Measurements from ENCODE around the gene ARL10.
A peak's percentile ranks its signal among the peaks of the same experiment; 100 is the strongest.
"Not testable (repeated sequence)": the region's sequence is repeated elsewhere in the genome, so short reads cannot be mapped to it uniquely, and the experiment has no call there.

ARL10 gene

GRCh38 chr5:176405656-176406435 is 40.6 kb downstream of the ARL10 start:
- peak overlapping the region; percentile 30 to 77 for H3K27ac Mint-ChIP-seq
- H3K36me3 Mint-ChIP-seq (ENCODE audit: insufficient read depth) = peaks cover 48% of the 10 kb centered on the region
- DNase-seq (no peak), ATAC-seq (replicated peaks) (no peak)
- H3K4me3 Mint-ChIP-seq = no peak overlapping the region
- no peaks in the 10 kb centered on the region for H3K27me3 Mint-ChIP-seq
- no peaks in the 10 kb centered on the region for H3K9me3 Mint-ChIP-seq
- H3K4me1 Mint-ChIP-seq (ENCODE audit: low read depth in 2 of 2) = peaks cover 5 to 6% of the 10 kb centered on the region in 2 donors

- Mint-ChIP-seq H3K9me3 (no peaks in the 10 kb centered on the region), H3K4me1 (ENCODE audit: low read depth in 2 of 2) (peaks cover 12 to 13% of the 10 kb centered on the region in 2 donors), H3K27me3 (no peaks in the 10 kb centered on the region), H3K27ac (peak overlapping the region in 1 of 2 donors; percentile 30), H3K36me3 (ENCODE audit: insufficient read depth) (peaks cover 52% of the 10 kb centered on the region), H3K4me3 (no peak overlapping the region)
- DNase-seq (no peak), ATAC-seq (replicated peaks) (no peak)
Observed at GRCh38 chr5:176406436-176407052, 41.3 kb downstream of the ARL10 start.

- no peak for ATAC-seq (replicated peaks)
- Mint-ChIP-seq H3K9me3 (no peaks in the 10 kb centered on the region), H3K4me1 (ENCODE audit: low read depth in 2 of 2) (peaks cover 13 to 15% of the 10 kb centered on the region in 2 donors), H3K4me3 (no peak overlapping the region), H3K27ac (no peak overlapping the region), H3K27me3 (no peaks in the 10 kb centered on the region), H3K36me3 (ENCODE audit: insufficient read depth) (peaks cover 53% of the 10 kb centered on the region)
- DNase-seq = no peak
Observed at GRCh38 chr5:176407456-176408251, 42.4 kb downstream of the ARL10 start.

GRCh38 chr5:176408252-176408573 is 42.9 kb downstream of the ARL10 start:
- H3K27ac Mint-ChIP-seq; DNase-seq; H3K4me3 Mint-ChIP-seq; H3K9me3 Mint-ChIP-seq; H3K27me3 Mint-ChIP-seq; ATAC-seq (replicated peaks): not testable (repeated sequence)
- H3K36me3 Mint-ChIP-seq (ENCODE audit: insufficient read depth) = peaks cover 56% of the 10 kb centered on the region
- H3K4me1 Mint-ChIP-seq (ENCODE audit: low read depth in 2 of 2) = peaks cover 12 to 19% of the 10 kb centered on the region in 2 donors

GRCh38 chr5:176408590-176408989 is 43.3 kb downstream of the ARL10 start:
- ATAC-seq (replicated peaks) (no peak), DNase-seq (no peak)
- no peaks in the 10 kb centered on the region for H3K9me3 Mint-ChIP-seq
- no peak overlapping the region for H3K27ac Mint-ChIP-seq
- H3K36me3 Mint-ChIP-seq (ENCODE audit: insufficient read depth) = peaks cover 52% of the 10 kb centered on the region
- no peak overlapping the region for H3K4me3 Mint-ChIP-seq
- H3K27me3 Mint-ChIP-seq = no peaks in the 10 kb centered on the region
- peaks cover 13 to 19% of the 10 kb centered on the region in 2 donors for H3K4me1 Mint-ChIP-seq (ENCODE audit: low read depth in 2 of 2)

- H3K27ac Mint-ChIP-seq = no peak overlapping the region
- no peak overlapping the region for H3K4me3 Mint-ChIP-seq
- ATAC-seq (replicated peaks) (no peak), DNase-seq (no peak)
- H3K9me3 Mint-ChIP-seq = no peaks in the 10 kb centered on the region
- H3K4me1 Mint-ChIP-seq (ENCODE audit: low read depth in 2 of 2) = peaks cover 24 to 29% of the 10 kb centered on the region in 2 donors
- H3K27me3 Mint-ChIP-seq = no peaks in the 10 kb centered on the region
- H3K36me3 Mint-ChIP-seq (ENCODE audit: insufficient read depth) = peaks cover 52% of the 10 kb centered on the region
Observed at GRCh38 chr5:176409765-176410164, 44.5 kb downstream of the ARL10 start.

GRCh38 chr5:176410486-176411180 is 45.3 kb downstream of the ARL10 start:
- ATAC-seq (replicated peaks) (no peak), DNase-seq (no peak)
- no peaks in the 10 kb centered on the region for H3K9me3 Mint-ChIP-seq
- H3K4me3 Mint-ChIP-seq = no peak overlapping the region
- peaks cover 58% of the 10 kb centered on the region for H3K36me3 Mint-ChIP-seq (ENCODE audit: insufficient read depth)
- H3K4me1 Mint-ChIP-seq (ENCODE audit: low read depth in 2 of 2) = peaks cover 33 to 37% of the 10 kb centered on the region in 2 donors
- no peaks in the 10 kb centered on the region for H3K27me3 Mint-ChIP-seq
- H3K27ac Mint-ChIP-seq = peak overlapping the region in 1 of 2 donors; percentile 36

GRCh38 chr5:176412517-176413254 is 47.4 kb downstream of the ARL10 start:
- Mint-ChIP-seq H3K9me3 (no peaks in the 10 kb centered on the region), H3K27ac (peak overlapping the region; percentile 41 to 69), H3K4me3 (no peak overlapping the region), H3K27me3 (no peaks in the 10 kb centered on the region), H3K36me3 (ENCODE audit: insufficient read depth) (peaks cover 47% of the 10 kb centered on the region), H3K4me1 (ENCODE audit: low read depth in 2 of 2) (peaks cover 39 to 45% of the 10 kb centered on the region in 2 donors)
- no peak for DNase-seq
- no peak for ATAC-seq (replicated peaks)

GRCh38 chr5:176413255-176413565 is 47.9 kb downstream of the ARL10 start:
- Mint-ChIP-seq H3K4me1 (ENCODE audit: low read depth in 2 of 2) (peaks cover 39 to 45% of the 10 kb centered on the region in 2 donors), H3K36me3 (ENCODE audit: insufficient read depth) (peaks cover 42% of the 10 kb centered on the region), H3K27ac (peak overlapping the region; percentile 41 to 91), H3K27me3 (no peaks in the 10 kb centered on the region), H3K9me3 (no peaks in the 10 kb centered on the region), H3K4me3 (no peak overlapping the region)
- ATAC-seq (replicated peaks) (no peak), DNase-seq (no peak)

- H3K36me3 Mint-ChIP-seq (ENCODE audit: insufficient read depth) = peaks cover 41% of the 10 kb centered on the region
- no peak overlapping the region for H3K4me3 Mint-ChIP-seq
- no peaks in the 10 kb centered on the region for H3K27me3 Mint-ChIP-seq
- H3K4me1 Mint-ChIP-seq (ENCODE audit: low read depth in 2 of 2) = peaks cover 39 to 45% of the 10 kb centered on the region in 2 donors
- ATAC-seq (replicated peaks) (no peak), DNase-seq (no peak)
- H3K27ac Mint-ChIP-seq = peak overlapping the region; percentile 91 to 92
- H3K9me3 Mint-ChIP-seq = no peaks in the 10 kb centered on the region
Observed at GRCh38 chr5:176413709-176414191, 48.5 kb downstream of the ARL10 start.

GRCh38 chr5:176414704-176415103 is 49.4 kb downstream of the ARL10 start:
- no peak for ATAC-seq (replicated peaks)
- peaks cover 39 to 45% of the 10 kb centered on the region in 2 donors for H3K4me1 Mint-ChIP-seq (ENCODE audit: low read depth in 2 of 2)
- H3K27ac Mint-ChIP-seq = peak overlapping the region; percentile 91 to 92
- no peaks in the 10 kb centered on the region for H3K27me3 Mint-ChIP-seq
- no peak for DNase-seq
- H3K9me3 Mint-ChIP-seq = no peaks in the 10 kb centered on the region
- H3K4me3 Mint-ChIP-seq = peak overlapping the region; percentile 82 to 83
- peaks cover 33% of the 10 kb centered on the region for H3K36me3 Mint-ChIP-seq (ENCODE audit: insufficient read depth)

- peak overlapping the region; percentile 91 to 92 for H3K27ac Mint-ChIP-seq
- H3K4me1 Mint-ChIP-seq (ENCODE audit: low read depth in 2 of 2) = peaks cover 39 to 45% of the 10 kb centered on the region in 2 donors
- H3K36me3 Mint-ChIP-seq (ENCODE audit: insufficient read depth) = peaks cover 27% of the 10 kb centered on the region
- peak overlapping the region; percentile 82 to 83 for H3K4me3 Mint-ChIP-seq
- ATAC-seq (replicated peaks) (no peak), DNase-seq (no peak)
- H3K9me3 Mint-ChIP-seq = no peaks in the 10 kb centered on the region
- H3K27me3 Mint-ChIP-seq = no peaks in the 10 kb centered on the region
Observed at GRCh38 chr5:176415240-176415951, 50.1 kb downstream of the ARL10 start.

Data from effector memory CD8-positive, alpha-beta T cell (primary cell).